ENCODE data around the gene SUGT1.

SUGT1 gene

DNA sequence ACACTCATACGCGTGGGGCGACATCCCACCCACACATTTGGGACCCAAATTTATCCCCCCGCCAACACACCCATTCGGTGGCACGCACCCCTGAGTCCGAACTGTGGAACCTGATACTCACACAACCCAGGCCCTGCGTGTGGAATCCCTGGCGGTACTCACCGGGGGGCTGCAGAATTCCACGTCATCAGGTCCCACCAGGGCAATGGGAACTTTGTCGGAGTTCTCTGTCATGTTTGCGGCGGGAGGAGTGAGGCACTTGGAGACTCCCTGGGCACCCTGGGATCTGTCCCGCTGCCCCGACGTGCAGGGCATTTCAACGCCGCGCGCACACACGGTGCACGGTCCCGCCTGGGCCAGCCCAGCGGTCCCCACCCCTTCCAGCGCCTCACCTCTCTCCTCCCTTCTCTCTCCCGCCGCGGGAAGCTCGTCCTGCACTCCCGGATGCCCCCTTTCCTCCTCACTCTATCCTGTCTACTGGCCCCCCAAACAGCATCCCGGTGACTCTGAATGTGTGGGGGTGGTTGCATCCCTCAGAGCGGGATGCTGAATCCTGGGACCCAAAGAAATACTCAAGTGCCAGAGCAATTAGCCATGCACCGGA lies 86.9 kb downstream of the SUGT1 start, which contains the start of gene CNMD:
CNMD (minus strand) TSS at position 353 of the 604 bp plus-strand sequence; CDS start at position 234, 119 bp downstream.
- no peak for DNase-seq

DNA sequence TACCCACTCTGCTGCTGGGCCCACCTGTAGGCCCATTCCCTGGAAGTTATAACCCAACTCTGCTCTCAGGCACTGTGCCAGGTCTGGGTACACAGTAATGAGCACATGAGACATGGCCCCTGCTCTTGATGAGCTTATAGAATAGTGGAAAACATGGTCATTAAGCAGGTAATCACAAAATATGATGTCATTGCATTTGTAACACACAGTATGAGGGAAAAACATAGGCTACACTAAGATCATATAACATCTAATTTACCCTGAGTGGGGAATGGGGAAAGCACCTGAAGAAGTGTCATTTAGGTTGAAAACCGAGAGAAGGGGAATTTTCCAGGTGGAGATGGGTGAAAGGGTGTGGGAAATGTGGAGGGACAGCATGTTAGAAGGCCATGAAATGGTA lies 90.9 kb downstream of the SUGT1 start:
- DNase-seq: no peak

DNA sequence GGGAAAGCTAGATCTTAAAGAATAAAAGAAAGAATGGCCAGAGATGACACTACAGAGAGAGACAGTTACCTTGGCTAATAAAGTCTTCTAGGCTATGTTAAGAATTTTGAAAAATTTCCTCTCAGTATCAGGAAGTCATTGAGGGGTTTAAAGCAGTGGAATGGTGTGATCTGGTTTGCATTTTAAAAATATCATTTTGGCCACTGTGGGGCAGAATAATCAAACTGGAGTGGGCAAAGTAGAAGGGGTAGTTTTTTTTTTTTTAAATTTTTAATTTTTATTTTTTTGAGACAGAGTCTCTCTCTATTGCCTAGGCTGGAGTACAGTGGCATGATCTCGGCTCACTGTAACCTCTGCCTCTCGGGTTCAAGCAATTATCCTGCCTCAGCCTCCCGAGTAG lies 91.4 kb downstream of the SUGT1 start:
- no peak for DNase-seq

DNA sequence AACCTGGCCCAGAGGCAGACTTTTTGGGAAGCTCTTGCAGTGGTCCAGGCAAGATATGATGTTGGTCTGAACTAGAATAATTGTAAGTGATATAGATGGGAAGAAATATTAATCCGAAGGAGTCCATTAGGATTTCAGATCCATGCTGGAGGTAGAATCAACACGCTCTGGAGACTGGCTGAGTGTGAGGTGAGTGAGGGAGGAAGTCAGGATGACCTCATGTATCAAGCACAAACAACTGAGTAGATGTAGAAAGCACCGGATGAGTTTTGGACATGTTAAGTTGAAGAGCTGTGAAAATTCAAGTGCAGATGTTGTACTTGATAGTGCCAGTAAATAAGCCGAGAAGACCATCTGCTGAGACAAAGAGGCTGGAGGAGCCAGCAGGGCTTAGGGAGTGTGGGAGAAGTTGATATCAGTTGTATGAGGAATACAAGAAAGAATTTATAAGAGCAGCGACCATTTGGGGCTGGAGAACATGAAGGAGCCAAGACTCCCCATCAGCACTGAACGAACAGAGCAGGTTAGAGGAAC lies 92.3 kb downstream of the SUGT1 start:
- DNase-seq: no peak

DNA sequence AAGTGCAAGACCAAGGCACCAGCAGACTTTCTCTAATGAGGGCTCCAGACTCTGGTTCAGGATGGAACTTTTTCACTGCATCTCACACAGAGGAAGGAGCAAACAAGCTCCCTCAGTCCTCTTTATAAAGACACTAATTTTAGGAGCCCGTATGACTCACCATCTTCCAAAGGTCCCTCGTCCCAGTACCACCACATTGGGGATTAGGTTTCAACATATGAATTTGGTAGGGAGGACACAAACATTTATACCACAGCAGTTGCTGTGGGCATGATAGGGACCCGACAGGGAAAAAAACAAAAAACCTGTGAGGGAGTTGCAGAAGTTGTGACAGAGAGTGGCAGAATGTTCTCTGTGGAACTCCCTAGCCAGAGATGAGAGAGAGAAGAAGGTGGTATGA lies 93.5 kb downstream of the SUGT1 start:
- DNase-seq: no peak

DNA sequence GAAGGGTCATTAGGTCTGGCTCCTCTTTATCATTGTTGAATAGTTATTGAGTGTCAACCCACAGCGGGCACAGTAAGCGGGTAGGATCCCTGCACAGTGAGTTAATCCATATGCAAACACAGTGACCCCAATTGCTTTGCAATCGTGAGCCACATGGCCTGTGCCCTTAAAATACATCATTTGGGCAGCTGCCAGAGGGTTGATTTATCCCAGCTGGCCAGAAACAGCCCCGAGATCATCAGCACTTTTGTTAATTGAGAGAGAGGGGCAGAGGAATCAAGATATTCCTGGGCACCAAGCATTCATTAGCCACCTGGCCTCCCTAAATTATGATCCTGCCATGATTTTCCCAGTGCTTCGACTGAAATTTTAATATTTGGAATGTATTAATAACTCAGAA lies 96.8 kb downstream of the SUGT1 start:
- DNase-seq: no peak

Data from NCI-H1436 treated with DMSO at 0.1 percent for 48 hours (cell line).